GM10847 (cell line): ENCODE results near the gene PIAS1.

Experiments
- POLR2A ChIP-seq: IDR thresholded peaks from 2 replicates; pipeline ENCODE4 v1.6.1; 2011; ENCODE audit not compliant: insufficient read length; ENCODE audit errors: extremely low read depth

PIAS1 gene

GRCh38 chr15:68224546-68225250, 170.6 kb downstream of the PIAS1 start:
- no peak for TF ChIP-seq POLR2A

- TF ChIP-seq POLR2A: no peak
Measured at GRCh38 chr15:68227643-68228142, 173.6 kb downstream of the PIAS1 start.

- TF ChIP-seq POLR2A: no peak
Measured at GRCh38 chr15:68228143-68228970, 174.2 kb downstream of the PIAS1 start.

GRCh38 chr15:68228971-68229385, 174.9 kb downstream of the PIAS1 start:
- no peak for TF ChIP-seq POLR2A

- peak; percentile 68 for TF ChIP-seq POLR2A
Measured at GRCh38 chr15:68229386-68230156, 175.5 kb downstream of the PIAS1 start, which contains the start of gene CLN6. Gene CLN6, minus strand, starts transcription at chr15:68229728. Its CDS starts 144 bp downstream, at chr15:68229584.

GRCh38 chr15:68230157-68231100, 176.3 kb downstream of the PIAS1 start:
- TF ChIP-seq POLR2A: no peak

- no peak for TF ChIP-seq POLR2A
Measured at GRCh38 chr15:68231102-68231818, 177.1 kb downstream of the PIAS1 start.

- TF ChIP-seq POLR2A: no peak
Measured at GRCh38 chr15:68232449-68232848, 178.3 kb downstream of the PIAS1 start.

- TF ChIP-seq POLR2A: no peak
Measured at GRCh38 chr15:68232937-68233336, 178.8 kb downstream of the PIAS1 start.

GRCh38 chr15:68234060-68234459, 179.9 kb downstream of the PIAS1 start:
- no peak for TF ChIP-seq POLR2A

GRCh38 chr15:68235022-68235421, 180.9 kb downstream of the PIAS1 start:
- TF ChIP-seq POLR2A: no peak

- no peak for TF ChIP-seq POLR2A
Measured at GRCh38 chr15:68239025-68239424, 184.9 kb downstream of the PIAS1 start.

- no peak for TF ChIP-seq POLR2A
Measured at GRCh38 chr15:68241088-68241935, 187.2 kb downstream of the PIAS1 start.
